ENCODE measurements around the gene DGKG.

Gene DGKG

GRCh38 chr3:186149319-186149960 is 212.6 kb downstream of the DGKG start:
- ChIA-PET CTCF (interaction anchor here (0.7 kb wide), 1 partner anchor 275 kb away, joined by 3 read pairs; no protein-coding TSS in a partner anchor), POLR2A (ENCODE audit: low non-redundant PET) (no interaction called here)
- H3K27ac ChIP-seq, result no peak overlapping the region
- no peak for DNase-seq (ENCODE audit: low spot score)
- no peak for TF ChIP-seq CTCF (conservative IDR thresholded peaks at IDR 0.05; ENCODE audit: low read depth)

GRCh38 chr3:186144257-186144656 is 217.8 kb downstream of the DGKG start:
- ChIA-PET CTCF (no interaction called here), POLR2A (ENCODE audit: low non-redundant PET) (no interaction called here)
- no peak for DNase-seq (ENCODE audit: low spot score)
- no peak overlapping the region for H3K27ac ChIP-seq
- no peak for TF ChIP-seq CTCF (conservative IDR thresholded peaks at IDR 0.05; ENCODE audit: low read depth)

GRCh38 chr3:186143250-186143649 is 218.8 kb downstream of the DGKG start:
- no peak for DNase-seq (ENCODE audit: low spot score)
- no peak for TF ChIP-seq CTCF (conservative IDR thresholded peaks at IDR 0.05; ENCODE audit: low read depth)
- ChIA-PET POLR2A (ENCODE audit: low non-redundant PET) (no interaction called here), CTCF (no interaction called here)
- no peak overlapping the region for H3K27ac ChIP-seq

GRCh38 chr3:186142393-186142932 is 219.6 kb downstream of the DGKG start:
- POLR2A ChIA-PET (ENCODE audit: low non-redundant PET), result no interaction called here
- no peak for TF ChIP-seq CTCF (conservative IDR thresholded peaks at IDR 0.05; ENCODE audit: low read depth)
- no peak for DNase-seq (ENCODE audit: low spot score)
- CTCF ChIA-PET, result no interaction called here
- no peak overlapping the region for H3K27ac ChIP-seq

- no peak for DNase-seq (ENCODE audit: low spot score)
- H3K27ac ChIP-seq, result no peak overlapping the region
- no peak for TF ChIP-seq CTCF (conservative IDR thresholded peaks at IDR 0.05; ENCODE audit: low read depth)
- ChIA-PET CTCF (no interaction called here), POLR2A (ENCODE audit: low non-redundant PET) (no interaction called here)
Measured at GRCh38 chr3:186141790-186142189, 220.2 kb downstream of the DGKG start.

- CTCF ChIA-PET, result interaction anchor here (0.6 kb wide), 2 partner anchors 26 to 690 kb away, joined by 3 to 6 read pairs; no protein-coding TSS in a partner anchor
- POLR2A ChIA-PET (ENCODE audit: low non-redundant PET), result no interaction called here
Measured at GRCh38 chr3:186138272-186138981, 223.6 kb downstream of the DGKG start.

More at GRCh38 chr3:186138272-186138981, 223.6 kb downstream of the DGKG start:
- no peak for DNase-seq (ENCODE audit: low spot score)
- no peak for TF ChIP-seq CTCF (conservative IDR thresholded peaks at IDR 0.05; ENCODE audit: low read depth)
- H3K27ac ChIP-seq, result no peak overlapping the region

Measured in RWPE1 (cell line).